Natural killer cell (primary cell): Measurements from ENCODE around the gene ANOS1. TPM values are rescaled to one million over a fixed set of nuclear protein-coding genes. Genes with fewer than 3 reads are reported as not detected.

Experiments
- ATAC-seq, 3 donors: fragments of 150-1000 bp in 2 of 3; fragments of 200-7000 bp in 1 of 3; cut with Tn5 transposase; 1 replicate in 1 of 3; 2 replicates in 2 of 3; pipeline ENCODE4 v1.10.0; 2021; ENCODE audit warnings: mild to moderate bottlenecking in 2 of 3, moderate library complexity in 2 of 3
- DNase-seq, 2 donors: peaks; one replicate each; pipeline versions ENCODE4 v3.0.0 to v3.0.0-alpha.2; 2013 to 2021; ENCODE audit warnings: mixed read lengths in 1 of 2
- H3K27ac ChIP-seq: one replicate; pipeline ENCODE4 v1.5.1; 2013; ENCODE audit warnings: mild to moderate bottlenecking, low read length
- H3K27me3 ChIP-seq: one replicate; pipeline ENCODE4 v1.6.1; 2013; ENCODE audit warnings: low read length; ENCODE audit not compliant: control insufficient read depth, insufficient read depth
- H3K36me3 ChIP-seq: one replicate; pipeline ENCODE4 v1.6.1; 2013; ENCODE audit warnings: low read length; ENCODE audit not compliant: control insufficient read depth, insufficient read depth
- H3K4me1 ChIP-seq: one replicate; pipeline ENCODE4 v1.6.1; 2013; ENCODE audit warnings: low read length; ENCODE audit not compliant: control insufficient read depth, insufficient read depth
- H3K4me3 ChIP-seq: one replicate; pipeline ENCODE4 v1.5.1; 2013; ENCODE audit warnings: low read length
- H3K9me3 ChIP-seq: one replicate; pipeline ENCODE4 v1.6.1; 2013; ENCODE audit warnings: low read length; ENCODE audit not compliant: control insufficient read depth, insufficient read depth
- H3K27ac Mint-ChIP-seq, 2 donors: one replicate each; pipeline ENCODE4 v1.8.0; 2022; ENCODE audit warnings: mild to moderate bottlenecking in 2 of 2, mixed read lengths in 2 of 2, moderate library complexity in 1 of 2
- H3K27me3 Mint-ChIP-seq, 2 donors: one replicate each; pipeline ENCODE4 v1.8.0; 2022; ENCODE audit warnings: low read depth in 2 of 2, mixed read lengths in 2 of 2
- H3K36me3 Mint-ChIP-seq: one replicate; pipeline ENCODE4 v1.8.0; 2022; ENCODE audit warnings: mixed read lengths
- H3K4me1 Mint-ChIP-seq, 2 donors: one replicate each; pipeline ENCODE4 v1.8.0; 2022; ENCODE audit warnings: mixed read lengths in 2 of 2
- H3K4me3 Mint-ChIP-seq: one replicate; pipeline ENCODE4 v1.8.0; 2022; ENCODE audit warnings: mild to moderate bottlenecking, moderate library complexity, mixed read lengths
- H3K9me3 Mint-ChIP-seq, 2 donors: one replicate each; pipeline ENCODE4 v1.8.0; 2022; ENCODE audit warnings: mixed read lengths in 2 of 2
- WGBS: methylation state at CpG from one replicate; pipeline ENCODE4 v1.1.7; 2013; ENCODE audit warnings: missing lambda C conversion rate; ENCODE audit not compliant: insufficient coverage; 5-methylcytosine and 5-hydroxymethylcytosine counted together
- intact Hi-C: fragments of 100-400 bp; cut with micrococcal nuclease; formaldehyde crosslinking; loops from one replicate; pipeline ENCODE4 v1.14.2; 2022
- total RNA-seq, 4 donors: library from RNA; stranded (reverse); fragments of 120-200 nt in 1 of 4; gene quantifications; one replicate each; pipeline versions ENCODE4 v1.2.3 to v1.2.4, GENCODE V29; 2013 to 2022
- TF ChIP-seq, protein P1 (sequence below): fragments of 200-600 bp; IDR thresholded peaks from one replicate; pipeline ENCODE4 v1.8.0; 2022; ENCODE audit warnings: antibody characterized with exemption

The ANOS1 gene
- total RNA-seq, 3 donors from 2014 or later (not counting 1 experiment from before 2014, with no cell fraction given): not detected

DNA sequence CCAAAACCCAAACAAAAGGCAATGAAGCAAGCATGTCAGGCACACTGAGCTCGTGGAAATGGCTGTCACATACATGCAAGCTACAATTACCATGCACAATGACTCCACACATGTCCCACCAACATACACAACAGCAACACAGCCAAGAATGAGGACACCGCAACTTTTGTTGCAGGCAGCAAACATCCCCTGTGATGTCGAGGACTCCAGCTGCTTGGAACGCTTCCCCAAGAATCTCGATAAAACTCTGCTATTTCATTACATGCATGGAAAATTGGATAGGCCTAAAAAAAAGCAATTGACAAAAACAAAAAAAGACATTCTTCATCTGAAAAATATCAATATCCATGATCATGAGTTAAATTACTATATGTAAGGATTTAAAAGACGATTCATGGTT, 11.8 kb downstream of the ANOS1 start:
- Histone ChIP-seq H3K4me1 (no peaks in the 10 kb centered on the region), H3K4me3 (no peak overlapping the region), H3K27ac (no peak overlapping the region), H3K27me3 (no peaks in the 10 kb centered on the region), H3K9me3 (no peaks in the 10 kb centered on the region), H3K36me3 (no peaks in the 10 kb centered on the region)
- DNase-seq: no peak
- WGBS: 82% methylated on average over 3 of the region's 6 CpGs
- no peaks in the 10 kb centered on the region for H3K4me1 Mint-ChIP-seq
- ATAC-seq: no peak
- intact Hi-C loops: no loop called here
- TF ChIP-seq, protein P1, sequence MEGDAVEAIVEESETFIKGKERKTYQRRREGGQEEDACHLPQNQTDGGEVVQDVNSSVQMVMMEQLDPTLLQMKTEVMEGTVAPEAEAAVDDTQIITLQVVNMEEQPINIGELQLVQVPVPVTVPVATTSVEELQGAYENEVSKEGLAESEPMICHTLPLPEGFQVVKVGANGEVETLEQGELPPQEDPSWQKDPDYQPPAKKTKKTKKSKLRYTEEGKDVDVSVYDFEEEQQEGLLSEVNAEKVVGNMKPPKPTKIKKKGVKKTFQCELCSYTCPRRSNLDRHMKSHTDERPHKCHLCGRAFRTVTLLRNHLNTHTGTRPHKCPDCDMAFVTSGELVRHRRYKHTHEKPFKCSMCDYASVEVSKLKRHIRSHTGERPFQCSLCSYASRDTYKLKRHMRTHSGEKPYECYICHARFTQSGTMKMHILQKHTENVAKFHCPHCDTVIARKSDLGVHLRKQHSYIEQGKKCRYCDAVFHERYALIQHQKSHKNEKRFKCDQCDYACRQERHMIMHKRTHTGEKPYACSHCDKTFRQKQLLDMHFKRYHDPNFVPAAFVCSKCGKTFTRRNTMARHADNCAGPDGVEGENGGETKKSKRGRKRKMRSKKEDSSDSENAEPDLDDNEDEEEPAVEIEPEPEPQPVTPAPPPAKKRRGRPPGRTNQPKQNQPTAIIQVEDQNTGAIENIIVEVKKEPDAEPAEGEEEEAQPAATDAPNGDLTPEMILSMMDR: no peak
- H3K4me3 Mint-ChIP-seq: no peak overlapping the region
- H3K27ac Mint-ChIP-seq: no peak overlapping the region
- no peaks in the 10 kb centered on the region for H3K36me3 Mint-ChIP-seq
- H3K27me3 Mint-ChIP-seq: peaks cover 3 to 25% of the 10 kb centered on the region in 2 donors
- no peaks in the 10 kb centered on the region for H3K9me3 Mint-ChIP-seq

DNA sequence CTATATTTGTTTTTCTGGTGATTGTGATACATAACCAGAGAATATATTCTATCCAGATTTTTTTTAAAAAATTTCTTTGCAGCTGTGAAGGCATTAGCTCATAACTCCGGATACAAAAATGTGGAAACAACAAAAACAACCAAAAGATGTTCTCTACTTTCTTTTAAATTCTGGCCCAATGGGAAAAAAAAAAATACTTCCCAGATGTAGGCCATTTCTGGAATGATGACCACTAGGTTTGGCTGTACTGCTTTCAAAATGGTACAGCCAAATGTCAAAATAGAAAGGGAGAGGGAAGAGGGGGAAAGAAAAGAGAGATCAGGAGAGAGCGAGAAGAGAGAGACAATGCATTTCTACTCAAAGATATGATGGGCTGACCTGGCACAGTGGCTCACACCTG, 14.6 kb downstream of the ANOS1 start:
- H3K36me3 ChIP-seq: no peaks in the 10 kb centered on the region
- 100% methylated on average over 1 of the region's 2 CpGs for WGBS
- no peaks in the 10 kb centered on the region for H3K9me3 ChIP-seq
- H3K4me3 ChIP-seq: no peak overlapping the region
- no peaks in the 10 kb centered on the region for H3K9me3 Mint-ChIP-seq
- no peaks in the 10 kb centered on the region for H3K4me1 Mint-ChIP-seq
- intact Hi-C loops: no loop called here
- DNase-seq (no peak), ATAC-seq (no peak)
- no peaks in the 10 kb centered on the region for H3K4me1 ChIP-seq
- H3K27ac ChIP-seq: no peak overlapping the region
- H3K4me3 Mint-ChIP-seq: no peak overlapping the region
- H3K36me3 Mint-ChIP-seq: no peaks in the 10 kb centered on the region
- peaks cover 0 to 7% of the 10 kb centered on the region in 2 donors for H3K27me3 Mint-ChIP-seq
- no peaks in the 10 kb centered on the region for H3K27me3 ChIP-seq
- TF ChIP-seq, protein P1: no peak
- H3K27ac Mint-ChIP-seq: no peak overlapping the region

DNA sequence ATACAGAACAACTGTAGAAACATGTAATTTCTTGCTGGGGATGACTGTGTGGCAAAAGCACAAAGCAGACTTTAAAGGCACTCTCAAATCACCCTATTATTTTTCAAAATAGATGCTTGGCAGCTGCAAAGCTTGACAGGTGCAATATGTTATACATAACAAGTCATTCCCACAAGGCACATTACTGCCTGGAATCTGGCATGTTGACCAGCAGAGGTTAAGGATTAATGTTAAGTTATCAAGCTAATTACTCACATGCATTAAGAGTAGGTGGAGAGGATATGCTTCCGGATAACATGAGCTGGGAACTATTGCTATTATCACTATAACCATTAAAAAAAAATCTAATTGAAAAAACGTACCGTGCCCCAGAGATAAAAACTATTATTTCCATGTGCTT, 17.8 kb downstream of the ANOS1 start:
- no peaks in the 10 kb centered on the region for H3K27me3 ChIP-seq
- H3K27me3 Mint-ChIP-seq: no peaks in the 10 kb centered on the region
- WGBS: no CpG with 5 or more reads among the region's 3 CpGs

DNA sequence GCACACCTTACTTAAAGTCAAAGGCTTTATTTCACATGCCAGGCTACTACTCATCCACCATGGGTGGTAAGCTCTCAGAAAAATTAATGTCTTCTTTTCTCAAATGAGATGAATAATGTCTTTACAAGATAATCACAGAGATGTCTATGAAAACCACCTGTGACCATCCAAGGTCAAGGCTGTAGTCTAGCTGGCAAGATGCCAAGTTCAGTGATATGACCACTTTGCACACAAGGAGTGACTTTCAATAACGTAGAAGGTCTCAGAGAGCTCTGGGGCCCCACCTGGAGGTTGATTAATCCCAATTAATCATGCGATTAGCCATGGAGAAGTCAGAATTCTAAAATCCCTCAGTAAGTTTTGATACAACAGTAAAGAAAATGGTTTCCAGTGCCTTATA, 20.5 kb downstream of the ANOS1 start:
- ATAC-seq (no peak), DNase-seq (no peak)
- Mint-ChIP-seq H3K4me3 (no peak overlapping the region), H3K4me1 (no peaks in the 10 kb centered on the region), H3K36me3 (no peaks in the 10 kb centered on the region), H3K27ac (no peak overlapping the region), H3K9me3 (no peaks in the 10 kb centered on the region), H3K27me3 (peaks cover 0 to 4% of the 10 kb centered on the region in 2 donors)
- TF ChIP-seq, protein P1: no peak
- no peak overlapping the region for H3K27ac ChIP-seq
- no peak overlapping the region for H3K4me3 ChIP-seq
- intact Hi-C loops: no loop called here
- H3K36me3 ChIP-seq: no peaks in the 10 kb centered on the region
- 63% methylated on average over 1 of the region's 2 CpGs for WGBS
- H3K4me1 ChIP-seq: no peaks in the 10 kb centered on the region
- no peaks in the 10 kb centered on the region for H3K9me3 ChIP-seq
- H3K27me3 ChIP-seq: no peaks in the 10 kb centered on the region

More for the DNA sequence above, 17.8 kb downstream of the ANOS1 start:
- DNase-seq (no peak), ATAC-seq (no peak)
- Mint-ChIP-seq H3K4me3 (no peak overlapping the region), H3K27ac (no peak overlapping the region), H3K9me3 (no peaks in the 10 kb centered on the region), H3K4me1 (no peaks in the 10 kb centered on the region), H3K36me3 (no peaks in the 10 kb centered on the region)
- no peaks in the 10 kb centered on the region for H3K9me3 ChIP-seq
- TF ChIP-seq, protein P1: no peak
- H3K4me1 ChIP-seq: no peaks in the 10 kb centered on the region
- intact Hi-C loops: no loop called here
- no peaks in the 10 kb centered on the region for H3K36me3 ChIP-seq
- H3K27ac ChIP-seq: no peak overlapping the region
- H3K4me3 ChIP-seq: no peak overlapping the region
